WTC11 (cell line): ENCODE results near the gene TEDC2. TPM values are rescaled to one million over a fixed set of nuclear protein-coding genes. Genes with fewer than 3 reads are reported as not detected.
A peak's percentile ranks its signal among the peaks of the same experiment; 100 is the strongest.

Source experiments
- ATAC-seq: fragments of 200-7000 bp; cut with Tn5 transposase; 2 replicates; pipeline ENCODE4 v1.10.0; 2021; ENCODE audit warnings: mild to moderate bottlenecking, moderate library complexity
- CTCF ChIA-PET: fragments of 300-600 bp; sonication (Branson Sonifier 250); formaldehyde crosslinking; loops from one replicate; lab custom pipeline; 2021; ENCODE audit warnings: antibody characterized with exemption; lab: Charles Lee
- POLR2A ChIA-PET: fragments of 350-600 bp; sonication (Branson Sonifier 250); formaldehyde crosslinking; loops from one replicate; lab custom pipeline; 2021; ENCODE audit warnings: antibody characterized with exemption; lab: Charles Lee
- DNase-seq: peaks from one replicate; pipeline ENCODE4 v3.0.0; 2021; ENCODE audit warnings: low spot score
- H3K27ac Mint-ChIP-seq: 2 replicates; pipeline ENCODE4 v1.8.0; 2021; ENCODE audit warnings: mixed read lengths
- H3K27me3 Mint-ChIP-seq: 2 replicates; pipeline ENCODE4 v1.8.0; 2021; ENCODE audit warnings: low read depth, mild to moderate bottlenecking, moderate library complexity, mixed read lengths
- H3K36me3 Mint-ChIP-seq: 2 replicates; pipeline ENCODE4 v1.8.0; 2021; ENCODE audit warnings: mixed read lengths
- H3K4me1 Mint-ChIP-seq: 2 replicates; pipeline ENCODE4 v1.8.0; 2022; ENCODE audit warnings: mixed read lengths
- H3K4me3 Mint-ChIP-seq: 2 replicates; pipeline ENCODE4 v1.8.0; 2021; ENCODE audit warnings: mild to moderate bottlenecking, moderate library complexity, mixed read lengths
- H3K9me3 Mint-ChIP-seq: 2 replicates; pipeline ENCODE4 v1.8.0; 2021; ENCODE audit warnings: mixed read lengths
- CBFB ChIP-seq: sonication (generic); formaldehyde crosslinking; IDR thresholded peaks from 2 replicates; pipeline ENCODE4 v1.8.1; 2022; ENCODE audit warnings: mild to moderate bottlenecking, low read depth, missing genetic modification reagents
- CREM ChIP-seq: sonication (generic); formaldehyde crosslinking; IDR thresholded peaks from 2 replicates; pipeline ENCODE4 v1.8.1; 2022; ENCODE audit warnings: mild to moderate bottlenecking, missing genetic modification reagents, moderate library complexity
- ETV6 ChIP-seq: sonication (generic); formaldehyde crosslinking; IDR thresholded peaks from 2 replicates; pipeline ENCODE4 v1.8.1; 2022; ENCODE audit warnings: mild to moderate bottlenecking, missing genetic modification reagents
- IRF2 ChIP-seq: sonication (generic); formaldehyde crosslinking; IDR thresholded peaks from 2 replicates; pipeline ENCODE4 v1.8.0; 2022; ENCODE audit warnings: low read depth, missing genetic modification reagents, borderline replicate concordance
- JUN ChIP-seq: sonication (generic); formaldehyde crosslinking; IDR thresholded peaks from 2 replicates; pipeline ENCODE4 v1.8.0; 2023; ENCODE audit warnings: mild to moderate bottlenecking, missing genetic modification reagents
- NFATC4 ChIP-seq: fragments of 250-450 bp; sonication (Bioruptor Pico); IDR thresholded peaks from 2 replicates; pipeline ENCODE4 v1.9.0; 2021; ENCODE audit warnings: mild to moderate bottlenecking
- NFE2L1 ChIP-seq: sonication (generic); formaldehyde crosslinking; IDR thresholded peaks from 2 replicates; pipeline ENCODE4 v1.8.1; 2023; ENCODE audit warnings: missing genetic modification reagents
- TEAD4 ChIP-seq: sonication (generic); formaldehyde crosslinking; IDR thresholded peaks from 2 replicates; pipeline ENCODE4 v1.8.0; 2022; ENCODE audit warnings: mild to moderate bottlenecking, missing genetic modification reagents
- ZBTB21 ChIP-seq: sonication (generic); formaldehyde crosslinking; IDR thresholded peaks from 2 replicates; pipeline ENCODE4 v1.8.1; 2023; ENCODE audit warnings: mild to moderate bottlenecking, missing genetic modification reagents, borderline replicate concordance
- ZNF121 ChIP-seq: sonication (generic); formaldehyde crosslinking; IDR thresholded peaks from 2 replicates; pipeline ENCODE4 v1.8.0; 2023; ENCODE audit warnings: missing genetic modification reagents
- ZNF232 ChIP-seq: sonication (generic); formaldehyde crosslinking; IDR thresholded peaks from 2 replicates; pipeline ENCODE4 v1.8.0; 2022; ENCODE audit warnings: mild to moderate bottlenecking, missing genetic modification reagents
- ZNF416 ChIP-seq: fragments of 250-450 bp; sonication (Bioruptor Pico); IDR thresholded peaks from 2 replicates; pipeline ENCODE4 v1.9.0; 2021; ENCODE audit warnings: mild to moderate bottlenecking, inconsistent platforms
- total RNA-seq: library from RNA; stranded (reverse); gene quantifications from 3 replicates; pipeline ENCODE4 v1.2.3, GENCODE V29; 2021
- TF ChIP-seq, protein P1 (sequence below): sonication (generic); formaldehyde crosslinking; IDR thresholded peaks from 2 replicates; pipeline ENCODE4 v1.8.0; 2022; ENCODE audit warnings: mild to moderate bottlenecking, missing genetic modification reagents
- TF ChIP-seq, protein P2 (sequence below): sonication (generic); formaldehyde crosslinking; IDR thresholded peaks from 2 replicates; pipeline ENCODE4 v1.8.0; 2023; ENCODE audit warnings: mild to moderate bottlenecking, missing genetic modification reagents
- TF ChIP-seq, protein P3 (sequence below): sonication (generic); formaldehyde crosslinking; IDR thresholded peaks from 2 replicates; pipeline ENCODE4 v1.8.1; 2023; ENCODE audit warnings: mild to moderate bottlenecking, moderate library complexity, missing genetic modification reagents
- TF ChIP-seq, protein P4 (sequence below): fragments of 250-450 bp; sonication (Bioruptor Pico); IDR thresholded peaks from 2 replicates; pipeline ENCODE4 v1.8.0; 2021; ENCODE audit warnings: mild to moderate bottlenecking

TEDC2 gene
- total RNA-seq, 1 experiment from 2014 or later = 61.6 TPM

DNA sequence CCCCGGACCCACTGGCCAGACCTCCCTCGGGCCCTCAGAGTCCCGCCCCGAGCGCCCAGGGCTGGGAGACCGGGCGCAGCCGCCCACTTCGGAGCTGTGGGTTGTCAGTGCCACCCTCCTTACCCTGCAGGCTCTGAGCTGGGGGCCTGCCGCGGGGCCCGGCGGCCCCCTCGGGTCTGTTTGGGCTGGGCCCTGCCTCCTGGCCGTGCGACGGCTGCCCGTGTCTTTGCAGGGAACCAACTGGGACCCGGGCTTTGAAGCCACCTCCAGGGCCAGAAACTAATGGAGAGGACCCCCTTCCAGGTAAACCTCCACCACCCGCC, 443 bp downstream of the TEDC2 start (continued):
- TF ChIP-seq JUN (CRISPR knock-in tag) = peak; percentile 8; the same call in 1 of the 2 replicates

DNA sequence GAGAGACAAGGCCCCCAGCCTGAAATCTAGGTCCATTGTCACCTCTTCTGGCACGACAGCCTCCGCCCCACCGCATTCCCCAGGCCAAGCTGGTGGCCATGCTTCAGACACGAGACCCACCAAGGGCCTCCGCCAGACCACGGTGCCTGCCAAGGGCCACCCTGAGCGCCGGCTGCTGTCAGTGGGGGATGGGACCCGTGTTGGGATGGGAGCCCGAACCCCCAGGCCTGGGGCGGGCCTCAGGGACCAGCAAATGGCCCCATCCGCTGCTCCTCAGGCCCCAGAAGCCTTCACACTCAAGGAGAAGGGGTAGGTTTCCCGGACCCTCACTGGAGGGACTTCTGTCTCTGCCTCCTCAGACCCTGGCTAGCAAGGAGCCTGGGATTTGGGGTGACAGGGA, 1.0 kb downstream of the TEDC2 start:
- POLR2A ChIA-PET = interaction anchor here (1.5 to 2.4 kb wide), 3 partner anchors 8 to 40 kb away, joined by 3 to 15 read pairs (median 13); no protein-coding TSS in a partner anchor
- ATAC-seq = no peak
- peak overlapping the region; percentile 62 for H3K4me3 Mint-ChIP-seq
- no peak for TF ChIP-seq ZNF232
- no peak for TF ChIP-seq NFE2L1 (CRISPR knock-in tag)
- TF ChIP-seq, protein P1, sequence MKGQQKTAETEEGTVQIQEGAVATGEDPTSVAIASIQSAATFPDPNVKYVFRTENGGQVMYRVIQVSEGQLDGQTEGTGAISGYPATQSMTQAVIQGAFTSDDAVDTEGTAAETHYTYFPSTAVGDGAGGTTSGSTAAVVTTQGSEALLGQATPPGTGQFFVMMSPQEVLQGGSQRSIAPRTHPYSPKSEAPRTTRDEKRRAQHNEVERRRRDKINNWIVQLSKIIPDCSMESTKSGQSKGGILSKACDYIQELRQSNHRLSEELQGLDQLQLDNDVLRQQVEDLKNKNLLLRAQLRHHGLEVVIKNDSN (CRISPR knock-in tag) = no peak
- TF ChIP-seq, protein P2, sequence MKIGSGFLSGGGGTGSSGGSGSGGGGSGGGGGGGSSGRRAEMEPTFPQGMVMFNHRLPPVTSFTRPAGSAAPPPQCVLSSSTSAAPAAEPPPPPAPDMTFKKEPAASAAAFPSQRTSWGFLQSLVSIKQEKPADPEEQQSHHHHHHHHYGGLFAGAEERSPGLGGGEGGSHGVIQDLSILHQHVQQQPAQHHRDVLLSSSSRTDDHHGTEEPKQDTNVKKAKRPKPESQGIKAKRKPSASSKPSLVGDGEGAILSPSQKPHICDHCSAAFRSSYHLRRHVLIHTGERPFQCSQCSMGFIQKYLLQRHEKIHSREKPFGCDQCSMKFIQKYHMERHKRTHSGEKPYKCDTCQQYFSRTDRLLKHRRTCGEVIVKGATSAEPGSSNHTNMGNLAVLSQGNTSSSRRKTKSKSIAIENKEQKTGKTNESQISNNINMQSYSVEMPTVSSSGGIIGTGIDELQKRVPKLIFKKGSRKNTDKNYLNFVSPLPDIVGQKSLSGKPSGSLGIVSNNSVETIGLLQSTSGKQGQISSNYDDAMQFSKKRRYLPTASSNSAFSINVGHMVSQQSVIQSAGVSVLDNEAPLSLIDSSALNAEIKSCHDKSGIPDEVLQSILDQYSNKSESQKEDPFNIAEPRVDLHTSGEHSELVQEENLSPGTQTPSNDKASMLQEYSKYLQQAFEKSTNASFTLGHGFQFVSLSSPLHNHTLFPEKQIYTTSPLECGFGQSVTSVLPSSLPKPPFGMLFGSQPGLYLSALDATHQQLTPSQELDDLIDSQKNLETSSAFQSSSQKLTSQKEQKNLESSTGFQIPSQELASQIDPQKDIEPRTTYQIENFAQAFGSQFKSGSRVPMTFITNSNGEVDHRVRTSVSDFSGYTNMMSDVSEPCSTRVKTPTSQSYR (CRISPR knock-in tag) = no peak
- no peak for TF ChIP-seq ETV6 (CRISPR knock-in tag)
- TF ChIP-seq, all 79 proteins: peak for 0
- DNase-seq = no peak
- CTCF ChIA-PET = interaction anchor here (1.5 to 3.8 kb wide), 3 partner anchors 14 to 266 kb away, joined by 5 to 42 read pairs (median 8); partner anchors contain the start of gene TBC1D24
- H3K4me1 Mint-ChIP-seq = peaks cover 10% of the 10 kb centered on the region
- peaks cover 23% of the 10 kb centered on the region for H3K36me3 Mint-ChIP-seq
- H3K9me3 Mint-ChIP-seq = no peaks in the 10 kb centered on the region
- no peaks in the 10 kb centered on the region for H3K27me3 Mint-ChIP-seq
- H3K27ac Mint-ChIP-seq = no peak overlapping the region

DNA sequence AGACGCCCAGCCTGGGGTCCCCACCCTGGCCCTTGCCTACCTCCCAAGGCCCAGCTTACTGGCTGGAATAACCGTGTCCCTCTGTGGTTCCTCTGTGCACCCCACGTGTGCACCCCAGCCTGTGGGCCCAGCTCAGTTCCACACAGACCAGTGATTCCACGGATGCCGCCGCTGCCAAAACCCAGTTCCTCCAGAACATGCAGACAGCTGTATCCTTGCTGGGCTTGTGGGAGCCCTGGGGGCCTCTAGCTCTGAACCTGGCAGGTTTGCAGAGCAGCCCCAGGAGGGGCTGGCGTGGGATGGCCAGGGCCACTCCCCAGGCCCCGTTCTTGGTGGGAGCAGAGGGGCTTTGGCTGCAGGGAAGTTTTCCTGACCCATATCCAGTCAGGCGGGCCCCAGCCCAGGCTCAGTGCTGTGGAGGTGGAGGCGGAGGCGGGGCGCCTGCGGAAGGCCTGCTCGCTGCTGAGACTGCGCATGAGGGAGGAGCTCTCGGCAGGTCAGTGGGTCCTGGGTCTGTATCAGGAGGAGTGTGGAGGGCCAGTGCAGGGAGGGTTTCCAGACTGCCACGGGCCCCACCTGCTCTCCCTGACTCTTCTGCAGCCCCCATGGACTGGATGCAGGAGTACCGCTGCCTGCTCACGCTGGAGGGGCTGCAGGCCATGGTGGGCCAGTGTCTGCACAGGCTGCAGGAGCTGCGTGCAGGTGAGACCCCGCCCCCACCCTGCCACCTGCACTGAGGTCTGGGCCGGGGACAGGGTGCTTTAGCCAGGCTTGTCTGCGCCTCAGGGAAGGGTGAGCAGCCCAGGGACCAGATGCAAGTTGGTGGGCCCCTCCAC, 2.3 kb downstream of the TEDC2 start:
- TF ChIP-seq NFE2L1 (CRISPR knock-in tag) (no peak), NFATC4 (CRISPR knock-in tag) (no peak), ETV6 (CRISPR knock-in tag) (no peak), CBFB (no peak)
- TF ChIP-seq, protein P3, sequence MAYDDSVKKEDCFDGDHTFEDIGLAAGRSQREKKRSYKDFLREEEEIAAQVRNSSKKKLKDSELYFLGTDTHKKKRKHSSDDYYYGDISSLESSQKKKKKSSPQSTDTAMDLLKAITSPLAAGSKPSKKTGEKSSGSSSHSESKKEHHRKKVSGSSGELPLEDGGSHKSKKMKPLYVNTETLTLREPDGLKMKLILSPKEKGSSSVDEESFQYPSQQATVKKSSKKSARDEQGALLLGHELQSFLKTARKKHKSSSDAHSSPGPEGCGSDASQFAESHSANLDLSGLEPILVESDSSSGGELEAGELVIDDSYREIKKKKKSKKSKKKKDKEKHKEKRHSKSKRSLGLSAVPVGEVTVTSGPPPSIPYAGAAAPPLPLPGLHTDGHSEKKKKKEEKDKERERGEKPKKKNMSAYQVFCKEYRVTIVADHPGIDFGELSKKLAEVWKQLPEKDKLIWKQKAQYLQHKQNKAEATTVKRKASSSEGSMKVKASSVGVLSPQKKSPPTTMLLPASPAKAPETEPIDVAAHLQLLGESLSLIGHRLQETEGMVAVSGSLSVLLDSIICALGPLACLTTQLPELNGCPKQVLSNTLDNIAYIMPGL (CRISPR knock-in tag) = 0 out of 2 replicates have a peak, but pooled peaks have one; percentile 31
- no peak overlapping the region for H3K27ac Mint-ChIP-seq
- H3K9me3 Mint-ChIP-seq = no peaks in the 10 kb centered on the region
- ATAC-seq = no peak
- H3K4me1 Mint-ChIP-seq = peaks cover 11% of the 10 kb centered on the region
- CTCF ChIA-PET = interaction anchor here (0.5 kb wide), 1 partner anchor 128 kb away, joined by 3 read pairs; no protein-coding TSS in a partner anchor
- H3K27me3 Mint-ChIP-seq = no peaks in the 10 kb centered on the region
- H3K36me3 Mint-ChIP-seq = peaks cover 11% of the 10 kb centered on the region; the same call in 1 of the 2 replicates
- DNase-seq = no peak
- H3K4me3 Mint-ChIP-seq = no peak overlapping the region
- POLR2A ChIA-PET = no interaction called here

DNA sequence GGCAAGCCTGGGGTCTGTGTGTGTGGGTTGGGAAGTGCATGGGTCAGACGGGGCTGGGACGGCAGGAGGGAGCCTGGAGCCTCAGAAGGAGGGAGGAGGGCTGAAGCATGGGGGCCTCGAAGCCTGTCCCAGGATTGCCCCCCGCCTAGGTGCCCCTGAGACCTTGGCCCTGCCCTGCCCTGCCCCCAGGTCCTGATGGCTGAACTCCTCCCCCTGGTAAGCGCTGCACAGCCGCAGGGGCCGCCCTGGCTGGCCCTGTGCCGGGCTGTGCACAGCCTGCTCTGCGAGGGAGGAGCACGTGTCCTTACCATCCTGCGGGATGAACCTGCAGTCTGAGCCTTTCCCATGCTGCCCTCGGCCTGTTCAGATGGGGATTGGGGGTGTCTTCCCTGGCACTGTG, 4.4 kb downstream of the TEDC2 start:
- H3K27ac Mint-ChIP-seq = no peak overlapping the region; the same call in 1 of the 2 replicates
- ATAC-seq = no peak
- no peaks in the 10 kb centered on the region for H3K9me3 Mint-ChIP-seq
- peaks cover 6% of the 10 kb centered on the region; the same call in 1 of the 2 replicates for H3K36me3 Mint-ChIP-seq
- peaks cover 6% of the 10 kb centered on the region for H3K4me1 Mint-ChIP-seq
- ChIA-PET CTCF (interaction anchor here (0.6 to 0.7 kb wide), 2 partner anchors 69 to 81 kb away, joined by 3 to 4 read pairs; no protein-coding TSS in a partner anchor), POLR2A (no interaction called here)
- no peak for TF ChIP-seq CREM (CRISPR knock-in tag)
- TF ChIP-seq ZNF121 (CRISPR knock-in tag) = no peak
- TF ChIP-seq TEAD4 = no peak
- no peak for TF ChIP-seq ZNF416 (CRISPR knock-in tag)
- TF ChIP-seq ZBTB21 = no peak
- no peak for TF ChIP-seq JUN (CRISPR knock-in tag)
- 0 out of 2 replicates have a peak, but pooled peaks have one; percentile 15 for TF ChIP-seq IRF2
- TF ChIP-seq ZNF232 = no peak
- TF ChIP-seq, protein P4, sequence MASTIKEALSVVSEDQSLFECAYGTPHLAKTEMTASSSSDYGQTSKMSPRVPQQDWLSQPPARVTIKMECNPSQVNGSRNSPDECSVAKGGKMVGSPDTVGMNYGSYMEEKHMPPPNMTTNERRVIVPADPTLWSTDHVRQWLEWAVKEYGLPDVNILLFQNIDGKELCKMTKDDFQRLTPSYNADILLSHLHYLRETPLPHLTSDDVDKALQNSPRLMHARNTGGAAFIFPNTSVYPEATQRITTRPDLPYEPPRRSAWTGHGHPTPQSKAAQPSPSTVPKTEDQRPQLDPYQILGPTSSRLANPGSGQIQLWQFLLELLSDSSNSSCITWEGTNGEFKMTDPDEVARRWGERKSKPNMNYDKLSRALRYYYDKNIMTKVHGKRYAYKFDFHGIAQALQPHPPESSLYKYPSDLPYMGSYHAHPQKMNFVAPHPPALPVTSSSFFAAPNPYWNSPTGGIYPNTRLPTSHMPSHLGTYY (CRISPR knock-in tag) = no peak
- peaks cover 5% of the 10 kb centered on the region for H3K27me3 Mint-ChIP-seq
- no peak overlapping the region for H3K4me3 Mint-ChIP-seq
- no peak for DNase-seq
